Fibroblast of the aortic adventitia (primary cell): ENCODE data around the gene AP4B1. TPM values are rescaled to one million over a fixed set of nuclear protein-coding genes. Genes with fewer than 3 reads are reported as not detected.

ENCODE experiments used
- DNase-seq: peaks from one replicate; pipeline ENCODE4 v3.0.0-alpha.2; 2010; ENCODE audit warnings: low read depth
- H3K4me3 ChIP-seq: 2 replicates; pipeline ENCODE4 v1.5.1; 2011; ENCODE audit warnings: low read depth, mild to moderate bottlenecking, control low read depth, low read length, moderate library complexity
- total RNA-seq: library from RNA; depleted of rRNA; stranded (reverse); fragments of >200 nt; gene quantifications from 2 replicates; pipeline ENCODE4 v1.2.3, GENCODE V29; 2012; ENCODE audit warnings: low replicate concordance
- TF ChIP-seq, protein P1 (sequence below): IDR thresholded peaks from 2 replicates; pipeline ENCODE4 v1.5.1; 2011; ENCODE audit warnings: mild to moderate bottlenecking, low read length, control low read depth, inconsistent platforms; ENCODE audit not compliant: insufficient read depth

AP4B1 gene
- total RNA-seq, 1 donor: 15.4 TPM

DNA sequence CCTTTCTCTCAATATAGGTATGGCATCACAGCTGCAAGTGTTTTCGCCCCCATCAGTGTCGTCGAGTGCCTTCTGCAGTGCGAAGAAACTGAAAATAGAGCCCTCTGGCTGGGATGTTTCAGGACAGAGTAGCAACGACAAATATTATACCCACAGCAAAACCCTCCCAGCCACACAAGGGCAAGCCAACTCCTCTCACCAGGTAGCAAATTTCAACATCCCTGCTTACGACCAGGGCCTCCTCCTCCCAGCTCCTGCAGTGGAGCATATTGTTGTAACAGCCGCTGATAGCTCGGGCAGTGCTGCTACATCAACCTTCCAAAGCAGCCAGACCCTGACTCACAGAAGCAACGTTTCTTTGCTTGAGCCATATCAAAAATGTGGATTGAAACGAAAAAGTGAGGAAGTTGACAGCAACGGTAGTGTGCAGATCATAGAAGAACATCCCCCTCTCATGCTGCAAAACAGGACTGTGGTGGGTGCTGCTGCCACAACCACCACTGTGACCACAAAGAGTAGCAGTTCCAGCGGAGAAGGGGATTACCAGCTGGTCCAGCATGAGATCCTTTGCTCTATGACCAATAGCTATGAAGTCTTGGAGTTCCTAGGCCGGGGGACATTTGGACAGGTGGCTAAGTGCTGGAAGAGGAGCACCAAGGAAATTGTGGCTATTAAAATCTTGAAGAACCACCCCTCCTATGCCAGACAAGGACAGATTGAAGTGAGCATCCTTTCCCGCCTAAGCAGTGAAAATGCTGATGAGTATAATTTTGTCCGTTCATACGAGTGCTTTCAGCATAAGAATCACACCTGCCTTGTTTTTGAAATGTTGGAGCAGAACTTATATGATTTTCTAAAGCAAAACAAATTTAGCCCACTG lies 36.0 kb upstream of the AP4B1 start:
- DNase-seq: no peak
- TF ChIP-seq, protein P1, sequence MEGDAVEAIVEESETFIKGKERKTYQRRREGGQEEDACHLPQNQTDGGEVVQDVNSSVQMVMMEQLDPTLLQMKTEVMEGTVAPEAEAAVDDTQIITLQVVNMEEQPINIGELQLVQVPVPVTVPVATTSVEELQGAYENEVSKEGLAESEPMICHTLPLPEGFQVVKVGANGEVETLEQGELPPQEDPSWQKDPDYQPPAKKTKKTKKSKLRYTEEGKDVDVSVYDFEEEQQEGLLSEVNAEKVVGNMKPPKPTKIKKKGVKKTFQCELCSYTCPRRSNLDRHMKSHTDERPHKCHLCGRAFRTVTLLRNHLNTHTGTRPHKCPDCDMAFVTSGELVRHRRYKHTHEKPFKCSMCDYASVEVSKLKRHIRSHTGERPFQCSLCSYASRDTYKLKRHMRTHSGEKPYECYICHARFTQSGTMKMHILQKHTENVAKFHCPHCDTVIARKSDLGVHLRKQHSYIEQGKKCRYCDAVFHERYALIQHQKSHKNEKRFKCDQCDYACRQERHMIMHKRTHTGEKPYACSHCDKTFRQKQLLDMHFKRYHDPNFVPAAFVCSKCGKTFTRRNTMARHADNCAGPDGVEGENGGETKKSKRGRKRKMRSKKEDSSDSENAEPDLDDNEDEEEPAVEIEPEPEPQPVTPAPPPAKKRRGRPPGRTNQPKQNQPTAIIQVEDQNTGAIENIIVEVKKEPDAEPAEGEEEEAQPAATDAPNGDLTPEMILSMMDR: no peak

DNA sequence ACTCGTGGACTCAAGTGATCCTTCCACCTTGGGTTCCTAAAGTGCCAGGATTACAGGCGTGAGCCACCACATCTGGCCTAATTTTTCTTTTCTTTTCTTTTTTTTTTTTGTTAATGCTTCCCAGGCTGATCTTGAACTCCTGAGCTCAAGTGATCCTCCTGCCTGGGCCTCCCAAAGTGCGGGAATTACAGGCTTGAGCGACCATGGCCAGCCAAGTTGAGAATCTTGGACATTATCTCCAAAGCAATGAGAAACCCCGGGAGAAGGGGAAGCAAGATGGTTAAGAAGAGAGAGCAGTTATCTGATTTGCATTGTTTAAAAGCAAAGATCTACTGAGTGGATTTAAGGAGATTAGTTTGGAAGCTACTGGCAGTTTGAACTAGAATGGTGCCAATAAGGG lies 33.6 kb upstream of the AP4B1 start:
- H3K4me3 ChIP-seq: no peak overlapping the region
- no peak for DNase-seq
- TF ChIP-seq, protein P1: no peak

More for the DNA sequence above, 36.0 kb upstream of the AP4B1 start:
- H3K4me3 ChIP-seq: no peak overlapping the region

DNA sequence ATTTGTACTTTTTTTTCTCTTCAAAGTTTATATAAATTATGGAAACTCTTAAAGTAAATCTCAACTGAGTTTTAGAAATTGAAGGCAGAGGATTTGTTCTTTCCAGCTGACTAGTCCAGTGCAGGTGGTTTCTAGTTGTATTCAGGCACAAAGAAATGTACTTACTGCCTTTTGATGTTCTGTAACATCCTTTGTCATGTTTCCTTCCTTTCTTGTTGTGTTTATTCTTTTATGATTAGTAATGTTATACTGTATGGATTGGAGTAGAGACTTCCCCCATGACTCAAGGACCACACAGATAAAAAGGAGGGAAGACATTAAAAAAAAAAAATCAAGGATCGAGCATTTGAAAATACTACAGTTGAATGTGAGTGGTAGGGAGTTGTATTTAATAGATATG lies 32.5 kb upstream of the AP4B1 start:
- DNase-seq: no peak
- H3K4me3 ChIP-seq: no peak overlapping the region
- TF ChIP-seq, protein P1: no peak

DNA sequence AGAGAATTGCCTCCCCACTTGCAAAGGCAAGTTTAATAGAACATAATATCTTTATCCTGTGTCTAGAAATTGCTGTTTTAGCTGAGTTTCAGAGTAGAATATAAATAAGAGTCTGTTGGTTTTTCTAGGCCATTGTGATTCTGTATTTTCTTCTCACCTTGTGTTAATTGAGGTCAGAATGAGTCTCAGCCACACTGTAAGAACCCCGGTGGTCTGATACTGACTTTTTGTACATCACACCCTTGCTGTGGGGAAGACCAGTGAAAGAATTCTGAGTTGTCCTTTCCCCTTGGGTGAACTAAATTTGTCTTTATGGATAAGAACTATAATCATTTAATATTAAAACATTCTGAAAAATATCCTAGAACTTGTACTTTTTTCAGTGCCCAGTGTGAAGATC lies 31.4 kb upstream of the AP4B1 start:
- H3K4me3 ChIP-seq: no peak overlapping the region
- TF ChIP-seq, protein P1: no peak
- DNase-seq: no peak

DNA sequence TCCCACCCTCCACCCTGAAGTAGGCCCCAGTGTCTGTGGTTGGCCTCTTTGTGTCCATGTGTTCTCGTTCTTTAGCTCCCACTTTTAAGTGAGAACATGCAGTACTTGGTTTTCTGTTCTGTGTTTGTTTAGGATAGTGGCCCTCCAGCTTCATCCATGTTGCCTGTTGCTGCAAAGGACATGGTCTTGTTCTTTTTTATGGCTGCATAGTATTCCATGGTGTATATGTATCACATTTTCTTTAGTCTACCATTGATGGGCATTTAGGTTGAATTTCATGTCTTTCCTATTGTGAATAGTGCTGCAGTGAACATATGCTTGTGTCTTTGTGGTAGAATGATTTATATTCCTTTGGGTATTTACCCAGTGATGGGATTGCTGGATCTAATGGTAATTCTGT lies 30.6 kb upstream of the AP4B1 start:
- no peak for DNase-seq
- TF ChIP-seq, protein P1: no peak
- no peak overlapping the region for H3K4me3 ChIP-seq

DNA sequence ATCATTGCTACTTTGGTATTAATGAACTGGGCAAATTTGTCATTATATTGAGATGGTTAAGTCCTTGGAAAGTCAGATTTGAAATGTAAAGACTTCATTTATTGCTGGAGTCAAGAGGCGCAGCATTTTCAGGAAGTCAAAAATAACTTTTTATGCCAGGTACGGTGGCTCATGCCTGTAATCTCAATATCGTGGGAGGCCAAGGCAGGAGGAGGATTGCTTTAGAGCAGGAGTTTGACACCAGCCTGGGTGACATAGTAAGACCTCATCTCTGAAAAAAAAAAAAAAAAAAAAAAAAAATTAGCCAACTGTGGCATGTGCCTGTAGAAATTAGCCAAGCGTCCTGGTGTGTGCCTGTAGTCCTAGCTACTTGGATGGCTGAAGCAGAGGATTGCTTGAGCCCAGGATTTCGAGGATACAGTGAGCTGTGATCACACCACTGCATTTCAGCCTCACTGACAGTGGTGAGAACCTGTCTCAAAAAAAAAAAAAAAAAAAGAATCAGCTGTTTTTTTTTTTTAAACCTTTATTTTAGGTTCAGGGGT lies 30.0 kb upstream of the AP4B1 start:
- no peak overlapping the region for H3K4me3 ChIP-seq
- DNase-seq: no peak
- TF ChIP-seq, protein P1: no peak

DNA sequence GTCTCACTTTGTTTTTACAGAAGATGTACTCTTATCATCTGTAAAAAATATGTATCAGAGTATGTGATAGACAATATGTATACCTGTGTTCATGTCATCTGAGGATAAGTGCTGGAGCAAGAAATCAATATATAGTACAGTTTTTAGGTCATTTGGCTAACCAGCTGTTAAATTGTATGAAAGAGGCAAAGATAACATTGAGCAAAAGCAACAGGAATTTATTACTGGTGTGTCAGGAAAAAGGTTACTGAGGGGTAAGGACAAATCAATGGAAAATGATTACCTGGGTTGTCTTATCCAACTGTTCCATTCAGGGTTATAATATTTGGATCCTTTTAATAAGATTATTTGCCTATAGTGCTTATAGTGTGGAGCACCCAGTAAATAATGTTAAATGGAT lies 29.4 kb upstream of the AP4B1 start:
- no peak overlapping the region for H3K4me3 ChIP-seq
- DNase-seq: no peak
- TF ChIP-seq, protein P1: no peak
